ENCODE measurements around the gene ARHGEF4.
"Not testable (repeated sequence)": the region's sequence is repeated elsewhere in the genome, so short reads cannot be mapped to it uniquely, and the experiment has no call there.

Gene ARHGEF4

DNA sequence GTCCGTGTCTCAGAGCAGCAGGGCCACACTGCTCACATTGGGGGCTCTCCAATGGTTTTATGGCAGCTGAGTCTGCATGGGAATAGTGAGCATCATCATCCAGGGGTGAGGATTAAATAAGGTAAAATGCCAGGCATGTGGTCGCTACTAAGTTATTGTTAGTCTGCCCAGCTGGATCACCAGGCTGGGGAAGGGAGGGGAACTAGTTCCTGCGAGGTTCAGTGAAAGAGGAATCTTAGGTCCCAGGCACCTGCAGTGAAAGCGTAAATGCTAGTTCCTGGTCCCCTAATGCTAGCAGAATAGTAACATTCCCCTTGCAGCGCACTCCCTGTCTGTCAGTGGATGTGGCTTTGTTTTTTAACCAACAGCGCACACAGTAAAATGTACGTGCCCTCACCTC is 60.1 kb downstream of the ARHGEF4 start:
- no peak overlapping the region for H3K4me3 ChIP-seq (ENCODE audit: low read depth, low read length)
- TF ChIP-seq, protein P1, sequence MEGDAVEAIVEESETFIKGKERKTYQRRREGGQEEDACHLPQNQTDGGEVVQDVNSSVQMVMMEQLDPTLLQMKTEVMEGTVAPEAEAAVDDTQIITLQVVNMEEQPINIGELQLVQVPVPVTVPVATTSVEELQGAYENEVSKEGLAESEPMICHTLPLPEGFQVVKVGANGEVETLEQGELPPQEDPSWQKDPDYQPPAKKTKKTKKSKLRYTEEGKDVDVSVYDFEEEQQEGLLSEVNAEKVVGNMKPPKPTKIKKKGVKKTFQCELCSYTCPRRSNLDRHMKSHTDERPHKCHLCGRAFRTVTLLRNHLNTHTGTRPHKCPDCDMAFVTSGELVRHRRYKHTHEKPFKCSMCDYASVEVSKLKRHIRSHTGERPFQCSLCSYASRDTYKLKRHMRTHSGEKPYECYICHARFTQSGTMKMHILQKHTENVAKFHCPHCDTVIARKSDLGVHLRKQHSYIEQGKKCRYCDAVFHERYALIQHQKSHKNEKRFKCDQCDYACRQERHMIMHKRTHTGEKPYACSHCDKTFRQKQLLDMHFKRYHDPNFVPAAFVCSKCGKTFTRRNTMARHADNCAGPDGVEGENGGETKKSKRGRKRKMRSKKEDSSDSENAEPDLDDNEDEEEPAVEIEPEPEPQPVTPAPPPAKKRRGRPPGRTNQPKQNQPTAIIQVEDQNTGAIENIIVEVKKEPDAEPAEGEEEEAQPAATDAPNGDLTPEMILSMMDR (IDR thresholded peaks at IDR 0.05; ENCODE audit: borderline replicate concordance, insufficient read depth, low read depth, low read length): no peak

DNA sequence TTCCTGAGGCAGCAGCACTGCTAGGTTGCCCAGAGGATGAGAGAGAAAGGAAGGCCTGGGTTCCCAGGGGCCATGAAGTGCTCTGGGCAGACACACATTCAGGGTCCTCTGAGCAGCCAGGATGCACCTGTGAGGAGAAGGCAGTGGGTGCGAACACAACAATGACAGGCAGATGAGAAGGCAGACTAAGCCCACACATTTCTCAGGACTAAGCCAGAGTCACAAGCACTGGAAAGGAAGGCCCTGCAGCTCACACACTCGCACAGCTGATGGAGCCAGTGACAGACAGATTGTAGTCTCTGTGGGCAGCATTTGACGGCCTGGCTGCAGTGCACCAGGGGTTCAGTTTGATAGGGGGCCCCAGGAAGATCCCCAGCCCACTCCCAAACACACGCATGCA is 61.8 kb downstream of the ARHGEF4 start:
- H3K4me3 ChIP-seq (ENCODE audit: low read depth, low read length): no peak overlapping the region
- TF ChIP-seq, protein P1 (IDR thresholded peaks at IDR 0.05; ENCODE audit: borderline replicate concordance, insufficient read depth, low read depth, low read length): no peak

DNA sequence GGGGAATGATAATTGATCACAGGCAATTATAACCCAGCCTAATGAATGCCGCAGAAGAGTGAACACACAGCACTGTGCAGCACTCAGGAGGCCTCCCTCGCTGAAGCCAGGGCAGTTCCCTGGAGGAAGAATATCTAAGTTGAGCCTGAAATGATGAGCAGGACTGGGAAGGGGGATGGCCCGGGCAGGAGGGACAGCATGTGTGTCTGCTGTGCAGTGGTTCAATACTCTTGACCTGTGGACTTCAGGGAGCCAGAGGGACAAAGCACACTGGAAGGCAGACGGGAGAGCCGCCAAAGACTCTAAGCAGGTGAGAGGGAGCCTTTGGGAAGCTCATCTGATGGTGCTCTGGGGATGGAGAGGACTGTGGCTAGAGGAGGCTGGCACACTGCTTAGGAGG is 62.6 kb downstream of the ARHGEF4 start:
- no peak overlapping the region for H3K4me3 ChIP-seq (ENCODE audit: low read depth, low read length)
- TF ChIP-seq, protein P1 (IDR thresholded peaks at IDR 0.05; ENCODE audit: borderline replicate concordance, insufficient read depth, low read depth, low read length): no peak

DNA sequence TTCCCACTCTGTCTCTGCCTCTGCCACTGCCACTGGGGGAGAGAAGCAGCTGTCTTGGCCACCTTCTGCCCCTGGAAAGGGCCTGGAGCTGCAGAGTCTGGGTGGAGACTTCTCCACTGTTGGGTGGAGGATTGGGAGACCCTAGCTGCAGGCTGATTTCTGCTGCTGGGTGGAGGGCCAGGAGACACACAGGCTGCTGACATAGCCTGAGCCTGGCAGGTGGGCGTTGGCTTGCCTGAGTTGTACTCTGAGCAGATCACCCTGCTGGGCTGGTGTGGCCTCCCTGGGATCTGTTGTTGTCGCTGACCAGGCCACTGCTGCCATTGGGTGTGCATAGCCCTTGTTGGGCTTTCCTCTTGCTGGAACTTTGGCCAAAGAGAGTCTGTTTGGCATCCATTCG is 64.3 kb downstream of the ARHGEF4 start:
- no peak overlapping the region for H3K4me3 ChIP-seq (ENCODE audit: low read depth, low read length)
- TF ChIP-seq, protein P1 (IDR thresholded peaks at IDR 0.05; ENCODE audit: borderline replicate concordance, insufficient read depth, low read depth, low read length): no peak

DNA sequence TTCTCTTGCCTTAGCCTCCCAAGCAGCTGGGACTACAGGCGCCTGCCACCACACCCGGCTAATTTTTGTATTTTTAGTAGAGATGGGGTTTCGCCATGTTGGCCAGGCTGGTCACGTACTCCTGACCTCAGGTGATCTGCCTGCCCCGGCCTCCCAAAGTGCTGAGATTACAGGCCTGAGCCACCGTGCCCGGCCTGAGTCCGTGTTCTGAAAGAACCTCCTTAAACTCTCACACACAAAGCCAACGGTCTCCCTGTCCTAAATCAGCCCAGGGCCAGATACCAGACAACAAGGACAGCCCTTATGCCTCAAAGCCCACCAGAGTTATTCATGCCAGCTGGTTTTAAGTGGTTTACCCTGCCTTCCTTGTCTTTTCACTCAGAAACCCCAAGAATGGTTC is 64.9 kb downstream of the ARHGEF4 start:
- H3K4me3 ChIP-seq (ENCODE audit: low read depth, low read length): not testable (repeated sequence)

DNA sequence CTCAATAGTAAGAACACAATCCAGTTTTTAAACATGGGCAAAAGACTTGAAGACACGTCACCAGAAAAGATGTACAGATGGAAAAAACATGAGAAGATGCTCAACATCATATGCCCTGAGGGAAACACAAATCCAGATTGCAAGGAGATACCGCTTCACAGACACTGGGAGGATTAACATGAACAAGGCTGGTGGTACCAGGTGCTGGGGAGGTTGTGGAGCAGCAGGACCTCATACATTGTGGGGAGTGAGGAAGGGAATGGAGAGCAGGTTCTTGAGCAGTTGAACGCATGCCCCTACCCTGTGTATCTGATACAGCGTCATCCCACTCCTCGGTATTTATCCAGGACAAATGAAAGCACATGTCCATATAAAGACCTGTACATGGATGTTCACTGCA is 72.1 kb downstream of the ARHGEF4 start:
- TF ChIP-seq, protein P1 (IDR thresholded peaks at IDR 0.05; ENCODE audit: borderline replicate concordance, insufficient read depth, low read depth, low read length): no peak

DNA sequence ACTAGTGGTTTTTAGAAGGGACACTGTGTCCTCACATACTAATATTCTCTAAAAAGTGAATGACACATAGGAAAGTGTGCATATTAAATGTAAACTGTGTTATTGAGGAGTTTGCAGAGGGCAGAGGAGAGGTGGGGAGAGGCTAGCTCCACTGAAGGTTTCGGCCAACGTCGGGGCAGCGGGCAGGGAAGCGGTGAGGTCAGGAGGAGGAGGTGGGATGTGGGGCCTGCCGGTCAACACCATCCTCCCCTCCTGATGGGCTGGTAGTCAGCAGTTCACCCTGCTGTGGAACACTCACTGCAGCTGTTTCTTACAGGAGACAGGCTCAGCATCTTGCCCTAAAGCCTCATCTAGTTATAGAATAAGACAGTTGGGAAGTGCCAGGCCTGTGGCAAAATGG is 74.2 kb downstream of the ARHGEF4 start:
- H3K4me3 ChIP-seq (ENCODE audit: low read depth, low read length): no peak overlapping the region
- TF ChIP-seq, protein P1 (IDR thresholded peaks at IDR 0.05; ENCODE audit: borderline replicate concordance, insufficient read depth, low read depth, low read length): no peak

More for the DNA sequence above, 72.1 kb downstream of the ARHGEF4 start:
- no peak overlapping the region for H3K4me3 ChIP-seq (ENCODE audit: low read depth, low read length)

DNA sequence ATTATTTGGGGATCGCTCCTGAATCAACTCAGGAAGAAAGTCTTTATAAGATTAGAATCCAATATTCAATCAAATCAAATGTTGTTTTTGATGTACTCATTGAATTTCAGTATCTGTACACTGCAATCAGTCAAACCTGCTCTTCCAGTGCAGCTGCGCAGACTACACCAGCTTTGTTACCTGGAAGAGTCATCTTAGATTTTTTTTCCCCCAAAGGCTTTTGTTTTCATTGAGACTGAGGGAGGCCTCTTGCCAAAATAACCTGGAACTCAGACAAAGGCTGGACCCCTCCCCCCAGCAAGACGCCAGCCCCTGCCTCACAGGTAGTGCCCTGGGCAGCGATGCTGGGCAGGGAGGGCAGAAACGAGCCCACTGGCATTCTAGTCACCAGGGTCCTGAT is 74.8 kb downstream of the ARHGEF4 start:
- H3K4me3 ChIP-seq (ENCODE audit: low read depth, low read length): no peak overlapping the region
- TF ChIP-seq, protein P1 (IDR thresholded peaks at IDR 0.05; ENCODE audit: borderline replicate concordance, insufficient read depth, low read depth, low read length): no peak
